SK-N-SH treated with all-trans-retinoic acid at 6 μM for 48 hours (cell line): Measurements from ENCODE around the gene TEAD1.

ENCODE experiments used
- CSDC2 ChIP-seq: fragments of 250-450 bp; sonication (Bioruptor Pico); IDR thresholded peaks from 2 replicates; pipeline ENCODE4 v1.5.0; 2020; ENCODE audit warnings: mild to moderate bottlenecking, moderate library complexity
- ESRRG ChIP-seq: fragments of 250-450 bp; sonication (Bioruptor Pico); IDR thresholded peaks from 2 replicates; pipeline ENCODE4 v1.6.1; 2021; ENCODE audit warnings: mild to moderate bottlenecking
- ISL1 ChIP-seq: fragments of 250-450 bp; sonication (Bioruptor Pico); IDR thresholded peaks from 2 replicates; pipeline ENCODE4 v2.1.2; 2022; ENCODE audit warnings: mild to moderate bottlenecking, moderate library complexity
- OSR1 ChIP-seq: fragments of 250-450 bp; sonication (Bioruptor Pico); IDR thresholded peaks from 2 replicates; pipeline ENCODE4 v1.8.0; 2022; ENCODE audit warnings: moderate library complexity, mild to moderate bottlenecking, inconsistent platforms
- PPARA ChIP-seq: fragments of 250-450 bp; sonication (Bioruptor Pico); IDR thresholded peaks from 2 replicates; pipeline ENCODE4 v1.5.0; 2020; ENCODE audit warnings: mild to moderate bottlenecking, borderline replicate concordance
- RARB ChIP-seq: fragments of 250-450 bp; sonication (Bioruptor Pico); IDR thresholded peaks from 2 replicates; pipeline ENCODE4 v1.8.0; 2021; ENCODE audit warnings: mild to moderate bottlenecking, moderate library complexity
- SNAI2 ChIP-seq: fragments of 250-450 bp; sonication (Bioruptor Pico); IDR thresholded peaks from 2 replicates; pipeline ENCODE4 v1.5.0; 2020; ENCODE audit warnings: mild to moderate bottlenecking, moderate library complexity
- ZC3H10 ChIP-seq: fragments of 250-450 bp; sonication (Bioruptor Pico); IDR thresholded peaks from 2 replicates; pipeline ENCODE4 v1.5.1; 2021; ENCODE audit warnings: mild to moderate bottlenecking, moderate library complexity
- ZFP3 ChIP-seq: fragments of 250-450 bp; sonication (Bioruptor Pico); IDR thresholded peaks from 2 replicates; pipeline ENCODE4 v1.5.0; 2020; ENCODE audit warnings: mild to moderate bottlenecking, moderate library complexity
- ZFP30 ChIP-seq: fragments of 450-650 bp; formaldehyde crosslinking; IDR thresholded peaks from 2 replicates; pipeline ENCODE4 v1.5.0; 2022; ENCODE audit warnings: mild to moderate bottlenecking, moderate library complexity
- ZNF565 ChIP-seq: fragments of 450-650 bp; formaldehyde crosslinking; conservative IDR thresholded peaks from 2 replicates; pipeline ENCODE4 v1.5.0; 2020; ENCODE audit warnings: low read depth, mild to moderate bottlenecking, moderate library complexity
- TF ChIP-seq, protein P1 (sequence below): fragments of 250-450 bp; sonication (Bioruptor Pico); IDR thresholded peaks from 2 replicates; pipeline ENCODE4 v1.8.0; 2020; ENCODE audit warnings: mild to moderate bottlenecking, moderate library complexity, borderline replicate concordance

DNA sequence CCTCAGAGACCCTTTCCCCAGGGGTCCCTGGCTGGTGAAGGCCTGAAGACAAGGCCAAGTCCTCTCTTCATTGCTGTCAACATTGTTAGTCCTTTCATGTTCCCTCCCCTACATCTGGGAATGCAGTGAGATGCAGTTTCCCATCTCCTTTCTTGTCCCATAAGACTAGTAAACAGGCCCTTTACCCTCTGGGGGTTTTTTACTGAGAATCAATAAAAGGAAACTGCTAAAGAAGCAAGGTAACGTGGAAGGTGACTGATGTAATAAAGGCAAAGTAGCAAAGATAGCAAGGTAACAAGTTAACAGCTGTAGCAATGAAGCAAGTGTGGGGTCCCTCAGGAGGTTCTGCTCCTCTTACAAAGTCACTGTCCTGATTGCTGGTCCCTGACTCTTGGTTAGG, 37.3 kb downstream of the TEAD1 start:
- TF ChIP-seq RARB (CRISPR knock-in tag) (no peak), SNAI2 (CRISPR knock-in tag) (no peak), PPARA (no peak), ZFP30 (CRISPR knock-in tag) (no peak), CSDC2 (CRISPR knock-in tag) (no peak), OSR1 (CRISPR knock-in tag) (no peak), ZNF565 (CRISPR knock-in tag) (no peak), ZC3H10 (no peak), ZFP3 (CRISPR knock-in tag) (no peak), ESRRG (CRISPR knock-in tag) (no peak), ISL1 (no peak)
- TF ChIP-seq, protein P1, sequence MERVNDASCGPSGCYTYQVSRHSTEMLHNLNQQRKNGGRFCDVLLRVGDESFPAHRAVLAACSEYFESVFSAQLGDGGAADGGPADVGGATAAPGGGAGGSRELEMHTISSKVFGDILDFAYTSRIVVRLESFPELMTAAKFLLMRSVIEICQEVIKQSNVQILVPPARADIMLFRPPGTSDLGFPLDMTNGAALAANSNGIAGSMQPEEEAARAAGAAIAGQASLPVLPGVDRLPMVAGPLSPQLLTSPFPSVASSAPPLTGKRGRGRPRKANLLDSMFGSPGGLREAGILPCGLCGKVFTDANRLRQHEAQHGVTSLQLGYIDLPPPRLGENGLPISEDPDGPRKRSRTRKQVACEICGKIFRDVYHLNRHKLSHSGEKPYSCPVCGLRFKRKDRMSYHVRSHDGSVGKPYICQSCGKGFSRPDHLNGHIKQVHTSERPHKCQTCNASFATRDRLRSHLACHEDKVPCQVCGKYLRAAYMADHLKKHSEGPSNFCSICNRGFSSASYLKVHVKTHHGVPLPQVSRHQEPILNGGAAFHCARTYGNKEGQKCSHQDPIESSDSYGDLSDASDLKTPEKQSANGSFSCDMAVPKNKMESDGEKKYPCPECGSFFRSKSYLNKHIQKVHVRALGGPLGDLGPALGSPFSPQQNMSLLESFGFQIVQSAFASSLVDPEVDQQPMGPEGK (CRISPR knock-in tag) = no peak
